Eye (tissue), 1 donor: ENCODE results near the gene SORL1-AS1.
"Not testable (repeated sequence)": the region's sequence is repeated elsewhere in the genome, so short reads cannot be mapped to it uniquely, and the experiment has no call there.

Source experiments
- DNase-seq: peaks from one replicate; pipeline ENCODE4 v3.0.0-alpha.2; 2015

The SORL1-AS1 gene

GRCh38 chr11:121452609-121453150 lies at the start of gene SORL1-AS1:
Gene SORL1-AS1, minus strand, starts transcription at chr11:121452967.
- DNase-seq = peak; percentile 76

DNA sequence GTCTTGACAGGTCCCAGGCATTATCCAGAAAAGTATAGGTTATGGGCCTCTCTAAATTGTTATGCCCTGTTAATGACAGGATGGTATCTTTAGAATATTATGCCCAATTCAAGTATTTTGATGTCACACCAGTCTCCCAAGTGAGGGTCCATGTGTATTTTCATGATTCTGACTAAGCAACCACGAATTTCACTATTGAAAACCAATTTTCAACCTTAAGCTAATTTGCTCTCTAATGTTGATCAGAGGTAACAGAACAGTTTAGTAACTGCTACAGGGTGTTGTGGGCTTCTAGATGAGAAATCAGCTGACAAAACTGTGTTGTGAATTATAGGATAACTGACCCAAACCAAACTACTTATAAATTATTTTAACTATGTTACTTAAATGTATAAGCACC lies 48.0 kb upstream of the SORL1-AS1 start:
- DNase-seq = no peak

DNA sequence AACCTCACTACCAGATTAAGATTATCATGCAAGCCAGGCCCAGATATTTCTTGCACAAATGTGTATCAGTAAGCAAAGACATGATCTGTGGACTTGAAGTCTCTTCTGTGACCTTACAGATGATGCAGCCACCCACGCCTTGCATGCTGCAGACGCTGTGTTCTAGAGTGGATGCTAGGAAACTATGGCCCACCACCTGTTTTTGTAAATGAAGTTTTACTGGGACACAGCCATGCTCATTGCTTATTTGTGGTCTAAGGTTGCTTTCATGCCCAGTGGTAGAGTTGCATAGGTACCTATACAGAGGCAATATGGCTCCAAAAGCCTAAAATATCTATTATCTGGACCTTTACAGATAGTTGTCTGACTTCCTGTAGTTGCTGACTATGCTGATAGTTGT lies 47.5 kb upstream of the SORL1-AS1 start:
- DNase-seq = no peak

DNA sequence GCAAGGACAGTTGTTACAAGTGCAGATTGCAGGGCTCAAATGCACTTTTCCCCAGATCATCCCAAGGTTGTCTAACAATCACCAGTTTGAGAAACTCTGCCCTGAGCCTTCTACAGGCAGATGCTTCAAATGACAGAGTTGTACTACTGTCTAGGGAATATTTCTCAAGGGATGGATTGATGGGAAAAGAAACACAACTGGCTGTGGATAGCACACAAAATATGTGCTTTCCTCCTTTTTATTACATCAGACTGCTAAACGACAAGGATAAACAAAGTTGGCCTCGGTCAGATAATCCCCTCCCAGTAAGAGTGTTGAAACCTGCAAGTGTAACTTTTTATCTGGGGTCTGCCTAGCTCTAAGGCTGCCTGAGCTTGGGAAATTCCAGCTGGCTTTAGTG lies 46.6 kb upstream of the SORL1-AS1 start:
- no peak for DNase-seq

GRCh38 chr11:121497176-121497998 lies 44.6 kb upstream of the SORL1-AS1 start:
- DNase-seq = no peak

- DNase-seq = no peak
These were observed 41.8 kb upstream of the SORL1-AS1 start for GRCh38 chr11:121494355-121495099.

GRCh38 chr11:121489823-121490222 lies 37.1 kb upstream of the SORL1-AS1 start:
- no peak for DNase-seq

DNA sequence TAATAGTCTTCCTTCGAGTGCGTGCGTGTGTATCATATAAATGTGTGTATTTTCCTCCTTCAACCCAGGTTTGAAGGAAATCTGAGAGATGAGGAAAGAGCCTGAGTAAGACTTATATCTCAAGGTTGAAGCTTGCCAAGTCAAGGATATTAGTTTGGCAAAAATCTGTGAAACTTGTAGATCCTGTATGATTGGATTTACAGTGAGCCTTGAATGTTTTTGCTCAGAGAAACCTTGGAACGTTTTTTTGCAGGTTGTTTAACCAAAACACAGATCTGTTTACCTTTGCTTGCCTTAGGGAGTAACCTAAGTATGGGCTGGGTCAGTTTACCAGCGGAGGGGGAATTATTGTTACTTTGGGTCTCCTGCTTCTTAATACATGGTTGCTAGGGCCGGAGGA lies 35.9 kb upstream of the SORL1-AS1 start:
- no peak for DNase-seq

GRCh38 chr11:121488170-121488569 lies 35.4 kb upstream of the SORL1-AS1 start:
- no peak for DNase-seq

DNA sequence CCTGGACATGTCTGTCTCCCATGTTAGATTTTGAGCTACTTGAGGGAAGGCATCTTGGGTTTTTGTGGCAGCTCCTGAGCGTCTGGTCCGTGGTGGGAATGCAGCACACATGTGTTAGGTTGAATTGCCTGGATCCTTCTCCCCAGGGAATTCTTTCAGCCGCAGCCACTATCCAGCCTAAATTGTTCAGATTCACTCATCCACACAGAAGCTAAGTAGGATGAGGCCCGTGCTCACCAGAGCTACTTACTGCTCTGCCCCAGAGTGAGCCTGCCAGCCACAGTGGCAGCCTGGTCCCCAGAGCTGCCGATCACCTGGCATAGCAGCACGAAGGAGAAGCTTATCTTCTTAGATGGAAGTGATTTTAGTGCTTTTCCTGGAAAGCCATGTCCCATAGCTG lies 34.4 kb upstream of the SORL1-AS1 start:
- peak; percentile 73 for DNase-seq

GRCh38 chr11:121486054-121486453 lies 33.3 kb upstream of the SORL1-AS1 start:
- no peak for DNase-seq

GRCh38 chr11:121485216-121485615 lies 32.4 kb upstream of the SORL1-AS1 start:
- no peak for DNase-seq

DNA sequence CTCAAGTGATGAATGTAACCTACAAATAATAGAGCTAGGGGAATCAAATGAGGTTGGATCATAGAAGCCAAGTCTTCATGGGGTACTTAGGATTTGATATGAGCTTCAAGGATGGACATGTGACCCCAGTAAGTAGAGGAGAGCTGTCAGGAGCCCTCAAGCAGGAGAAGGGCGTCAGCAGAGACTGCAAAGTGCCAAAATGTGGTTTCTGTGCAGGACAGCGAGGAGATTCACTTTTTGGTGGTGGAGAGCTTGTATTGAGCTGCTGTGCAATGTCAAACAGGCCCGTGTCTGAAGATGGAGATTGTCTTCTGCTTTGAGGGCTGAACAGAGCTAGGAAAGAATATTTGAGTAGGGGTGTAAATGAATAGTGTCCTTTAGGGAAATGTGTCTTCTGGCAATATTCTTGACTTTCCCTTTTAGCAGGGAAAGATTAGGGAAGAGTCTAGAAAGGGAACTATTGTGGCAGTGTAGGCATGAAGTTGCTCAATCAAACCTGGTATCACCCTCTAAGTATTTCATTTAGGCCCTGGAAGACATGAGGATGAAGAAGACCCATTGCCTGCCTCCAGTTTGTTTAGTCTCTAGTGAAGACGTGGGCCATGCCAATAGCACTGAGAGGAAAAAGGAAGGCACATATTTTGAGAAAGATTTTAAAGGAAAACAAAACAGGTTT lies 31.2 kb upstream of the SORL1-AS1 start:
- DNase-seq = no peak

- DNase-seq = no peak
These were observed 29.7 kb upstream of the SORL1-AS1 start for GRCh38 chr11:121482231-121483129.

GRCh38 chr11:121481484-121482230 lies 28.9 kb upstream of the SORL1-AS1 start:
- DNase-seq = not testable (repeated sequence)

GRCh38 chr11:121479698-121480238 lies 27.0 kb upstream of the SORL1-AS1 start:
- DNase-seq = no peak

DNA sequence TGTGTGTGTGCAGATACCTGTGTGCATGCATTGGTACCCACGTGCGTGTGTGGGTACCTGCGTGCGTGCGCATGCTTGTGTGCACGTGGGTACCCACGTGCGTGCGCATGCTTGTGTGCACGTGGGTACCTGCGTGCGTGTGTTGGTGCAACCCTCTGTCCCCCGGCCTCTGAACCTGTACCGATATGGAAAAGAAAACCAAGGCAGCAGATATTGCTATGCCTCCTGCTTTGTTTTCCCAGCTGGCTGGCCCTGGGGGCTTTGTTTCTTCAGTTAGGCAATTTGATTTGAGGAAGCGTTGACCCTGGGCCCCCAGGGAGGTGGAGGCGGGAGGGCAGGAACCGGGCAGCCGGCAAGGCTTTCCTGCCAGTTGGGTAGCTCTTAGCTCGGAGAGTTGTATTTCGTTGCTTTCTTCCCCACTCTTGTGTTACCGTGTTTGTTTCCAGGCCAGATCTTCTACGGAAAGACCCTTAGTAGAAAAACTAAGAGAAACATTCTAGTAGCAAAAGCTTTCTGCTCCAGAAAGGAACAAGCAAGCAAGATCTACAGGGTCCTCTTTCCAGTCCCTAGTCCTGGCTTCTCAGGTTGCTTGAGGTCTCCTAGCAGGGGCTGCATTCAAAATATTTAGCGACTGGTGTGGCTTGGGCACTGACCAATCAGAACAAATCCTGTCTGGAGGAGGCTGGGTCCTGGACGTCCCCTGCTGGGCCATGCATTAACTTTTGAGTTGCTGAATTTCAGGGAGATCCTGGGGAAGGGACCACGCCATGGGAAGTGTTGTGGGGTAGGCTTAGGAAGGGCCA lies 26.3 kb upstream of the SORL1-AS1 start:
- DNase-seq = peak; percentile 50

DNA sequence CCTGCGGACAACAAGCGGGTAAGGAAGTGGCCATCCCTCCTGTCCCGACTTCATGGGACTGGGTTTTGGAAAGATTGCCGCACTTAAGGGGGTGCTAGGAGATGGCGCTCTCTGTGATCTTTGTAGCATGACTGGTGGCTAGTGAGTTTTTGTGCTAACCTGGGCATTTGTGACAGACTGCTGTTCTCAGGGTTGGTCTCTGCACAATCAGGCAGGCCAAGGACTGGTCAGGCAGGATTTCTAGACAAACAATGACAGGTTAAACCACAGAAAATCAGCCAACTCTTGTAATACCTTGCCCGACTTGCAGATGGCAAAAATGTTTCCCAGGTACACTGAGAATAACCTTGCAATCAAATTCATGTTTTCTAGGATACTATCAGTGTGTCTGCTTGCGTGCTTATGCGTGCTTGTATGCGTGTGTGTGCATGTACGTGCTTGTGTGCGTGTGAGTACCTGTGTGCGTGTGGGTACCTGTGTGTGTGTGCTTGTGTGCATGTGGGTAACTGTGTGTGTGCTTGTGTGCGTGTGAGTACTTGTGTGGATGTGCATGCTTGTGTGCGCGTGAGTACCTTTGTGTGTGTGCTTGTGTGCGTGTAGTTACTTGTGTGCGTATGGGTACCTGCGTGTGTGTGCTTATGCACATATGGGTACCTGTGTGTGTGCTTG lies 25.6 kb upstream of the SORL1-AS1 start:
- no peak for DNase-seq

- no peak for DNase-seq
These were observed 23.7 kb upstream of the SORL1-AS1 start for GRCh38 chr11:121476379-121477032.
